GM21381 (cell line): Measurements from ENCODE around the gene RYR3.

Source experiments
- ATAC-seq: cut with Tn5 transposase; IDR thresholded peaks from one replicate; pipeline ENCODE4 v1.9.1; 2021; ENCODE audit warnings: mild to moderate bottlenecking, moderate library complexity; ENCODE audit not compliant: unreplicated experiment

The RYR3 gene

GRCh38 chr15:33693166-33693800 is 382.5 kb downstream of the RYR3 start:
- ATAC-seq, result no peak

- no peak for ATAC-seq
Measured at GRCh38 chr15:33698126-33698525, 387.4 kb downstream of the RYR3 start.

GRCh38 chr15:33699145-33699544 is 388.4 kb downstream of the RYR3 start:
- ATAC-seq, result no peak

- no peak for ATAC-seq
Measured at GRCh38 chr15:33699691-33700447, 389.1 kb downstream of the RYR3 start.

- ATAC-seq, result peak; percentile 70
Measured at GRCh38 chr15:33700695-33701303, 390.0 kb downstream of the RYR3 start.

GRCh38 chr15:33701304-33701696 is 390.5 kb downstream of the RYR3 start:
- ATAC-seq, result no peak

GRCh38 chr15:33706173-33706572 is 395.4 kb downstream of the RYR3 start:
- ATAC-seq, result no peak

GRCh38 chr15:33710748-33711147 is 400.0 kb downstream of the RYR3 start:
- no peak for ATAC-seq

GRCh38 chr15:33716025-33716424 is 405.3 kb downstream of the RYR3 start:
- no peak for ATAC-seq

- no peak for ATAC-seq
Measured at GRCh38 chr15:33720952-33721351, 410.2 kb downstream of the RYR3 start.

- peak; percentile 84 for ATAC-seq
Measured at GRCh38 chr15:33722005-33722672, 411.4 kb downstream of the RYR3 start.

- no peak for ATAC-seq
Measured at GRCh38 chr15:33722673-33723015, 411.9 kb downstream of the RYR3 start.

- no peak for ATAC-seq
Measured at GRCh38 chr15:33724321-33725036, 413.7 kb downstream of the RYR3 start.

GRCh38 chr15:33729653-33730052 is 418.9 kb downstream of the RYR3 start:
- no peak for ATAC-seq

- peak; percentile 64 for ATAC-seq
Measured at GRCh38 chr15:33730815-33731214, 420.0 kb downstream of the RYR3 start.

GRCh38 chr15:33735143-33735542 is 424.4 kb downstream of the RYR3 start:
- no peak for ATAC-seq

GRCh38 chr15:33735637-33736247 is 425.0 kb downstream of the RYR3 start:
- ATAC-seq, result no peak

GRCh38 chr15:33737687-33738601 is 427.2 kb downstream of the RYR3 start:
- no peak for ATAC-seq

- ATAC-seq, result no peak
Measured at GRCh38 chr15:33738941-33739664, 428.3 kb downstream of the RYR3 start.
